Measurements from ENCODE around the gene HEPACAM. TPM values are rescaled to one million over a fixed set of nuclear protein-coding genes. Genes with fewer than 3 reads are reported as not detected.
A peak's percentile ranks its signal among the peaks of the same experiment; 100 is the strongest.

HEPACAM gene
- polyA plus RNA-seq, 6 donors from 2014 or later = not detected

GRCh38 chr11:124937336-124937935, 1.6 kb upstream of the HEPACAM start:
- Mint-ChIP-seq H3K9me3 (peaks cover 0 to 4% (median 0%) of the 10 kb centered on the region in 7 donors), H3K4me1 (no peaks in the 10 kb centered on the region), H3K4me3 (no peak overlapping the region), H3K27ac (no peak overlapping the region), H3K27me3 (peaks cover 16 to 37% (median 20%) of the 10 kb centered on the region in 3 donors), H3K36me3 (no peaks in the 10 kb centered on the region)
- no peak for ATAC-seq (ENCODE audit: low read depth in 2 of 2)
- DNase-seq = no peak

- ATAC-seq (ENCODE audit: low read depth in 2 of 2) (no peak), DNase-seq (no peak)
- Mint-ChIP-seq H3K9me3 (peaks cover 0 to 4% (median 0%) of the 10 kb centered on the region in 7 donors), H3K4me1 (peaks cover 0 to 5% (median 0%) of the 10 kb centered on the region in 3 donors), H3K27ac (no peak overlapping the region), H3K36me3 (no peaks in the 10 kb centered on the region), H3K4me3 (no peak overlapping the region), H3K27me3 (peaks cover 9 to 26% (median 11%) of the 10 kb centered on the region in 3 donors)
Observed at GRCh38 chr11:124934862-124935547, 842 bp downstream of the HEPACAM start.

GRCh38 chr11:124930799-124931198, 5.0 kb downstream of the HEPACAM start:
- peaks cover 5 to 10% (median 8%) of the 10 kb centered on the region in 3 donors for H3K27me3 Mint-ChIP-seq
- peak overlapping the region in 1 of 6 donors; percentile 33 for H3K27ac Mint-ChIP-seq
- no peaks in the 10 kb centered on the region for H3K9me3 Mint-ChIP-seq
- H3K4me3 Mint-ChIP-seq = no peak overlapping the region
- no peak for DNase-seq
- no peaks in the 10 kb centered on the region for H3K36me3 Mint-ChIP-seq
- peak in 1 of 2 donors; percentile 33 for ATAC-seq (ENCODE audit: low read depth in 2 of 2)
- H3K4me1 Mint-ChIP-seq = peaks cover 0 to 5% (median 0%) of the 10 kb centered on the region in 3 donors

GRCh38 chr11:124928942-124929665, 6.7 kb downstream of the HEPACAM start:
- Mint-ChIP-seq H3K9me3 (peaks cover 0 to under 1% (median 0%) of the 10 kb centered on the region in 7 donors), H3K36me3 (no peaks in the 10 kb centered on the region), H3K4me3 (no peak overlapping the region), H3K27me3 (peaks cover 6 to 25% (median 25%) of the 10 kb centered on the region in 3 donors), H3K27ac (no peak overlapping the region), H3K4me1 (peaks cover 0 to 5% (median 0%) of the 10 kb centered on the region in 3 donors)
- DNase-seq (no peak), ATAC-seq (ENCODE audit: low read depth in 2 of 2) (no peak)

GRCh38 chr11:124923296-124923695, 12.6 kb downstream of the HEPACAM start:
- Mint-ChIP-seq H3K9me3 (peaks cover 0 to 6% (median 0%) of the 10 kb centered on the region in 7 donors), H3K27me3 (peaks cover 29 to 60% (median 58%) of the 10 kb centered on the region in 3 donors), H3K36me3 (no peaks in the 10 kb centered on the region), H3K27ac (no peak overlapping the region), H3K4me3 (peak overlapping the region in 2 of 8 donors; percentile 21 to 37), H3K4me1 (no peaks in the 10 kb centered on the region)
- DNase-seq (no peak), ATAC-seq (ENCODE audit: low read depth in 2 of 2) (no peak)

GRCh38 chr11:124922831-124923230, 13.0 kb downstream of the HEPACAM start:
- no peak for DNase-seq
- ATAC-seq (ENCODE audit: low read depth in 2 of 2) = no peak
- peaks cover 0 to 6% (median 0%) of the 10 kb centered on the region in 7 donors for H3K9me3 Mint-ChIP-seq
- peak overlapping the region in 1 of 6 donors; percentile 18 for H3K27ac Mint-ChIP-seq
- peaks cover 31 to 64% (median 63%) of the 10 kb centered on the region in 3 donors for H3K27me3 Mint-ChIP-seq
- peak overlapping the region in 1 of 8 donors; percentile 21 for H3K4me3 Mint-ChIP-seq
- no peaks in the 10 kb centered on the region for H3K36me3 Mint-ChIP-seq
- H3K4me1 Mint-ChIP-seq = no peaks in the 10 kb centered on the region

- Mint-ChIP-seq H3K9me3 (peaks cover 0 to 6% (median 0%) of the 10 kb centered on the region in 7 donors), H3K4me3 (peak overlapping the region in 7 of 8 donors; percentile 7 to 89 (median 78)), H3K36me3 (no peaks in the 10 kb centered on the region), H3K4me1 (no peaks in the 10 kb centered on the region), H3K27me3 (peaks cover 37 to 79% (median 77%) of the 10 kb centered on the region in 3 donors), H3K27ac (no peak overlapping the region)
- ATAC-seq (ENCODE audit: low read depth in 2 of 2) (peak; percentile 70 to 80), DNase-seq (peak; percentile 28)
Observed at GRCh38 chr11:124920870-124921609, 14.8 kb downstream of the HEPACAM start.

GRCh38 chr11:124920356-124920755, 15.5 kb downstream of the HEPACAM start:
- Mint-ChIP-seq H3K4me1 (no peaks in the 10 kb centered on the region), H3K27me3 (peaks cover 44 to 81% (median 80%) of the 10 kb centered on the region in 3 donors), H3K36me3 (no peaks in the 10 kb centered on the region), H3K4me3 (peak overlapping the region in 6 of 8 donors; percentile 41 to 89 (median 80)), H3K27ac (no peak overlapping the region), H3K9me3 (peaks cover 0 to 9% (median 0%) of the 10 kb centered on the region in 7 donors)
- no peak for DNase-seq
- ATAC-seq (ENCODE audit: low read depth in 2 of 2) = peak in 1 of 2 donors; percentile 9

- no peak overlapping the region for H3K27ac Mint-ChIP-seq
- no peaks in the 10 kb centered on the region for H3K4me1 Mint-ChIP-seq
- ATAC-seq (ENCODE audit: low read depth in 2 of 2) (no peak), DNase-seq (no peak)
- no peaks in the 10 kb centered on the region for H3K36me3 Mint-ChIP-seq
- H3K27me3 Mint-ChIP-seq = peaks cover 48 to 80% (median 77%) of the 10 kb centered on the region in 3 donors
- peaks cover 0 to 12% (median 4%) of the 10 kb centered on the region in 7 donors for H3K9me3 Mint-ChIP-seq
- H3K4me3 Mint-ChIP-seq = peak overlapping the region in 4 of 8 donors; percentile 23 to 89 (median 82)
Observed at GRCh38 chr11:124919898-124920297, 15.9 kb downstream of the HEPACAM start.

GRCh38 chr11:124918950-124919349, 16.9 kb downstream of the HEPACAM start, which contains the start of gene HEPN1:
TSS of gene HEPN1 (plus strand) at chr11:124919250.
- H3K27ac Mint-ChIP-seq = no peak within 1 kb of the TSS
- H3K4me1 Mint-ChIP-seq = no peaks in the 10 kb centered on the region
- H3K36me3 Mint-ChIP-seq = no peaks in the 10 kb centered on the region
- H3K9me3 Mint-ChIP-seq = peaks cover 0 to 14% (median 6%) of the 10 kb centered on the region in 7 donors
- H3K4me3 Mint-ChIP-seq = peak within 1 kb of the TSS in 5 of 8 donors; percentile 23 to 82 (median 49)
- ATAC-seq (ENCODE audit: low read depth in 2 of 2) (no peak), DNase-seq (no peak)
- peaks cover 47 to 72% (median 68%) of the 10 kb centered on the region in 3 donors for H3K27me3 Mint-ChIP-seq

GRCh38 chr11:124917115-124917637, 18.7 kb downstream of the HEPACAM start:
- H3K4me1 Mint-ChIP-seq = no peaks in the 10 kb centered on the region
- H3K36me3 Mint-ChIP-seq = no peaks in the 10 kb centered on the region
- H3K9me3 Mint-ChIP-seq = peaks cover 0 to 19% (median 10%) of the 10 kb centered on the region in 7 donors
- DNase-seq (no peak), ATAC-seq (ENCODE audit: low read depth in 2 of 2) (no peak)
- H3K4me3 Mint-ChIP-seq = peak overlapping the region in 1 of 8 donors; percentile 47
- H3K27ac Mint-ChIP-seq = no peak overlapping the region
- H3K27me3 Mint-ChIP-seq = peaks cover 46 to 57% (median 53%) of the 10 kb centered on the region in 3 donors

- H3K9me3 Mint-ChIP-seq = peaks cover 0 to 27% (median 19%) of the 10 kb centered on the region in 7 donors
- H3K4me3 Mint-ChIP-seq = no peak overlapping the region
- no peak for ATAC-seq (ENCODE audit: low read depth in 2 of 2)
- peaks cover 49 to 51% (median 51%) of the 10 kb centered on the region in 3 donors for H3K27me3 Mint-ChIP-seq
- no peaks in the 10 kb centered on the region for H3K4me1 Mint-ChIP-seq
- no peak overlapping the region for H3K27ac Mint-ChIP-seq
- no peak for DNase-seq
- peaks cover 0 to 6% of the 10 kb centered on the region in 2 donors for H3K36me3 Mint-ChIP-seq
Observed at GRCh38 chr11:124916370-124916710, 19.5 kb downstream of the HEPACAM start.

All from naive B cell (primary cell).